ENCODE data around the gene EXOC3L4. TPM values are rescaled to one million over a fixed set of nuclear protein-coding genes. Genes with fewer than 3 reads are reported as not detected.

EXOC3L4 gene
- total RNA-seq, 1 experiment from 2014 or later = not detected

- TF ChIP-seq TCF7L2 (IDR thresholded peaks at IDR 0.05; ENCODE audit: borderline replicate concordance, extremely low read depth, insufficient read depth, insufficient read length) (no peak), ZNF274 (IDR thresholded peaks at IDR 0.05; ENCODE audit: low read depth, low read length) (no peak), SIN3A (IDR thresholded peaks at IDR 0.05; ENCODE audit: low read depth) (no peak), RAD21 (IDR thresholded peaks at IDR 0.05; ENCODE audit: low read depth) (no peak), POLR2A (IDR thresholded peaks at IDR 0.05; ENCODE audit: borderline replicate concordance, extremely low read depth, insufficient read depth, insufficient read length) (no peak), SRF (IDR thresholded peaks at IDR 0.05; ENCODE audit: low read depth) (no peak), EZH2phosphoT487 (IDR thresholded peaks at IDR 0.05; ENCODE audit: borderline replicate concordance) (no peak)
- TF ChIP-seq, protein P1, sequence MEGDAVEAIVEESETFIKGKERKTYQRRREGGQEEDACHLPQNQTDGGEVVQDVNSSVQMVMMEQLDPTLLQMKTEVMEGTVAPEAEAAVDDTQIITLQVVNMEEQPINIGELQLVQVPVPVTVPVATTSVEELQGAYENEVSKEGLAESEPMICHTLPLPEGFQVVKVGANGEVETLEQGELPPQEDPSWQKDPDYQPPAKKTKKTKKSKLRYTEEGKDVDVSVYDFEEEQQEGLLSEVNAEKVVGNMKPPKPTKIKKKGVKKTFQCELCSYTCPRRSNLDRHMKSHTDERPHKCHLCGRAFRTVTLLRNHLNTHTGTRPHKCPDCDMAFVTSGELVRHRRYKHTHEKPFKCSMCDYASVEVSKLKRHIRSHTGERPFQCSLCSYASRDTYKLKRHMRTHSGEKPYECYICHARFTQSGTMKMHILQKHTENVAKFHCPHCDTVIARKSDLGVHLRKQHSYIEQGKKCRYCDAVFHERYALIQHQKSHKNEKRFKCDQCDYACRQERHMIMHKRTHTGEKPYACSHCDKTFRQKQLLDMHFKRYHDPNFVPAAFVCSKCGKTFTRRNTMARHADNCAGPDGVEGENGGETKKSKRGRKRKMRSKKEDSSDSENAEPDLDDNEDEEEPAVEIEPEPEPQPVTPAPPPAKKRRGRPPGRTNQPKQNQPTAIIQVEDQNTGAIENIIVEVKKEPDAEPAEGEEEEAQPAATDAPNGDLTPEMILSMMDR (IDR thresholded peaks at IDR 0.05 in 2 of 3, conservative IDR thresholded peaks at IDR 0.05 in 1 of 3; ENCODE audit: borderline replicate concordance in 1 of 3, insufficient read depth in 1 of 3, low read depth in 2 of 3, low read length in 2 of 3) = no peak
Observed at GRCh38 chr14:103125098-103126070, 30.9 kb downstream of the EXOC3L4 start (continued).

GRCh38 chr14:103126088-103126872 lies 31.8 kb downstream of the EXOC3L4 start:
- Histone ChIP-seq H3K4me1 (ENCODE audit: control insufficient read depth in 1 of 2, insufficient read depth in 2 of 2, low read length in 2 of 2) (peaks cover 35 to 55% of the 10 kb centered on the region in 2 experiments), H3K36me3 (ENCODE audit: control insufficient read depth in 1 of 2, insufficient read depth in 2 of 2, low read length in 2 of 2) (peaks cover 0 to 2% of the 10 kb centered on the region in 2 experiments; a peak in 1 of 4 replicates), H3K9ac (ENCODE audit: low read length) (no peak overlapping the region), H3K4me2 (ENCODE audit: low read length) (no peak overlapping the region), H3K79me2 (ENCODE audit: insufficient read depth, low read length) (peaks cover 10% of the 10 kb centered on the region; the same call in 1 of the 2 replicates), H3K9me3 (ENCODE audit: control insufficient read depth in 1 of 2, insufficient read depth in 1 of 2, low read depth in 1 of 2, low read length in 2 of 2) (no peaks in the 10 kb centered on the region), H2AFZ (ENCODE audit: low read depth, low read length, poor library complexity, severe bottlenecking) (no peak overlapping the region), H3K9me2 (ENCODE audit: insufficient read depth) (no peaks in the 10 kb centered on the region), H3K27ac (ENCODE audit: low read depth, low read length) (no peak overlapping the region), H4K20me1 (ENCODE audit: insufficient read depth) (no peaks in the 10 kb centered on the region), H3K4me3 (replicated peaks in 1 of 2; ENCODE audit: low read depth in 1 of 2, low read length in 2 of 2) (no peak overlapping the region), H3K27me3 (ENCODE audit: insufficient read depth, low read length) (no peaks in the 10 kb centered on the region)
- RAD21 ChIA-PET (ENCODE audit: low non-redundant PET in 1 of 2, low total read pairs in 2 of 2, uncharacterized antibody in 2 of 2, unreplicated experiment in 2 of 2) = no interaction called here
- POLR2A ChIA-PET = no interaction called here
- no peak for ATAC-seq
- no peak for DNase-seq (ENCODE audit: low read depth, low spot score)
- intact Hi-C loops (cut with micrococcal nuclease) = no loop called here
- BruUV-seq (replicated peaks) = no TSS peak
- CTCF ChIA-PET = interaction anchor here (1.1 kb wide), 1 partner anchor 15 kb away, joined by 3 read pairs; no protein-coding TSS in a partner anchor
- TF ChIP-seq EZH2phosphoT487 (IDR thresholded peaks at IDR 0.05; ENCODE audit: borderline replicate concordance) = no peak
- TF ChIP-seq YY1 (IDR thresholded peaks at IDR 0.05; ENCODE audit: extremely low read depth, insufficient replicate concordance, low read depth, low read length) = no peak
- no peak for TF ChIP-seq CEBPB (IDR thresholded peaks at IDR 0.05; ENCODE audit: low read depth)
- TF ChIP-seq ZBTB33 (IDR thresholded peaks at IDR 0.05; ENCODE audit: extremely low read depth, insufficient replicate concordance, low read length) = no peak
- no peak for TF ChIP-seq POLR2A (IDR thresholded peaks at IDR 0.05; ENCODE audit: borderline replicate concordance, extremely low read depth, insufficient read depth, insufficient read length)
- TF ChIP-seq FOSL1 (IDR thresholded peaks at IDR 0.05; ENCODE audit: low read depth) = no peak
- no peak for TF ChIP-seq ZFX (IDR thresholded peaks at IDR 0.05)
- no peak for TF ChIP-seq RAD21 (IDR thresholded peaks at IDR 0.05; ENCODE audit: low read depth)
- no peak for TF ChIP-seq MAX (IDR thresholded peaks at IDR 0.05)
- TF ChIP-seq TCF7L2 (IDR thresholded peaks at IDR 0.05; ENCODE audit: borderline replicate concordance, extremely low read depth, insufficient read depth, insufficient read length) = no peak
- TF ChIP-seq, protein P2, sequence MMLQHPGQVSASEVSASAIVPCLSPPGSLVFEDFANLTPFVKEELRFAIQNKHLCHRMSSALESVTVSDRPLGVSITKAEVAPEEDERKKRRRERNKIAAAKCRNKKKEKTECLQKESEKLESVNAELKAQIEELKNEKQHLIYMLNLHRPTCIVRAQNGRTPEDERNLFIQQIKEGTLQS (IDR thresholded peaks at IDR 0.05) = no peak
- no peak for TF ChIP-seq EZH2 (IDR thresholded peaks at IDR 0.05)
- no peak for TF ChIP-seq POLR2AphosphoS5 (IDR thresholded peaks at IDR 0.05; ENCODE audit: low read depth, low read length)
- no peak for TF ChIP-seq SRF (IDR thresholded peaks at IDR 0.05; ENCODE audit: low read depth)

All from HCT116 (cell line).